ENCODE data around the gene CRTC1. TPM values are rescaled to one million over a fixed set of nuclear protein-coding genes. Genes with fewer than 3 reads are reported as not detected.

The CRTC1 gene
- total and polyA plus RNA-seq, 2 of the 13 experiments (the other 11 are each of a cell fraction or from before 2014, with no cell fraction given), result 2.0 to 2.7 TPM

DNA sequence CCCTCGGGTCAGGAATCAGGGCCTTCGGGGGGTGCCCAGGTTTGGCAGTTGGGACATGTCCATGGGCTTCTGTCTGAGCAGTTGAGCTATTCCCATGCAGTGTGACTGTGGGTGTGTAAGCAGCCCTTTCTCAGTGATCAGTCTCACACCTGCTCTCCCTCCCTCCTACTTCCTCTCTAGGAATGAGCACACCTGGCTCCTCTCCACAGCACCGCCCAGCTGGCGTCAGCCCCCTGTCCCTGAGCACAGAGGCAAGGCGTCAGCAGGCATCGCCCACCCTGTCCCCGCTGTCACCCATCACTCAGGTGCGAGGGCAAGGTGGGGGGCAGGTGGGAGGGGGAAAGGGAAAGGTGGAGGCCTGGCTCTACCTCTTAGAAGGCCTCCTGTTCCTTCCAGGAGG, 81.7 kb downstream of the CRTC1 start:
- no peaks in the 10 kb centered on the region for H3K27me3 ChIP-seq (ENCODE audit: control insufficient read depth in 1 of 2, insufficient read depth in 2 of 2, low read length in 2 of 2)
- no peaks in the 10 kb centered on the region for H3K79me2 ChIP-seq (ENCODE audit: insufficient read depth, low read length)
- H4K20me1 ChIP-seq (ENCODE audit: insufficient read depth, low read length), result no peaks in the 10 kb centered on the region
- no peak overlapping the region for H3K4me3 ChIP-seq (replicated peaks in 1 of 3; ENCODE audit: insufficient read depth in 1 of 3, low read depth in 2 of 3, low read length in 3 of 3)
- 95% methylated on average over 6 of the region's 8 CpGs for WGBS (ENCODE audit: low lambda C conversion rate)
- DNase-seq (ENCODE audit: low spot score), result no peak
- H3K36me3 ChIP-seq (replicated peaks in 1 of 2; ENCODE audit: control insufficient read depth in 1 of 2, insufficient read depth in 2 of 2, low read length in 2 of 2), result no peaks in the 10 kb centered on the region
- peaks cover 16% of the 10 kb centered on the region for H3K4me1 ChIP-seq (ENCODE audit: insufficient read depth, low read length)
- H3K9ac ChIP-seq (ENCODE audit: insufficient read depth, low read depth, low read length), result no peak overlapping the region
- intact Hi-C loops (cut with micrococcal nuclease; ENCODE audit: unreplicated experiment) (no loop called here), in situ Hi-C loops (cut with HindIII; ENCODE audit: extremely low pct_ligation_motif_present, low pct_unique_long_range_greater_than_20kb) (no loop called here)
- POLR2A ChIA-PET, result no interaction called here
- no peak overlapping the region for H3K27ac ChIP-seq (ENCODE audit: extremely low read length, insufficient read depth, low read length)
- ATAC-seq, result no peak
- CTCF ChIA-PET (ENCODE audit: low intra/inter-chr PET ratio, low total read pairs), result no interaction called here
- no peak overlapping the region for H2AFZ ChIP-seq (ENCODE audit: low read length)
- no peak for FAIRE-seq
- no peaks in the 10 kb centered on the region for H3K9me3 ChIP-seq (ENCODE audit: low read length)
- TF ChIP-seq, protein P1, sequence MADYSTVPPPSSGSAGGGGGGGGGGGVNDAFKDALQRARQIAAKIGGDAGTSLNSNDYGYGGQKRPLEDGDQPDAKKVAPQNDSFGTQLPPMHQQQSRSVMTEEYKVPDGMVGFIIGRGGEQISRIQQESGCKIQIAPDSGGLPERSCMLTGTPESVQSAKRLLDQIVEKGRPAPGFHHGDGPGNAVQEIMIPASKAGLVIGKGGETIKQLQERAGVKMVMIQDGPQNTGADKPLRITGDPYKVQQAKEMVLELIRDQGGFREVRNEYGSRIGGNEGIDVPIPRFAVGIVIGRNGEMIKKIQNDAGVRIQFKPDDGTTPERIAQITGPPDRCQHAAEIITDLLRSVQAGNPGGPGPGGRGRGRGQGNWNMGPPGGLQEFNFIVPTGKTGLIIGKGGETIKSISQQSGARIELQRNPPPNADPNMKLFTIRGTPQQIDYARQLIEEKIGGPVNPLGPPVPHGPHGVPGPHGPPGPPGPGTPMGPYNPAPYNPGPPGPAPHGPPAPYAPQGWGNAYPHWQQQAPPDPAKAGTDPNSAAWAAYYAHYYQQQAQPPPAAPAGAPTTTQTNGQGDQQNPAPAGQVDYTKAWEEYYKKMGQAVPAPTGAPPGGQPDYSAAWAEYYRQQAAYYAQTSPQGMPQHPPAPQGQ (CRISPR knock-in tag; IDR thresholded peaks at IDR 0.05; ENCODE audit: borderline replicate concordance), result no peak
- peak; percentile 15 for TF ChIP-seq AGO1 (IDR thresholded peaks at IDR 0.05; ENCODE audit: low read depth, low read length, poor library complexity, severe bottlenecking)
- TF ChIP-seq SKI (IDR thresholded peaks at IDR 0.05; ENCODE audit: partially characterized antibody), result no peak
- no peak overlapping the region for H3K4me2 ChIP-seq (ENCODE audit: low read depth, low read length)
- no TSS peak for BruUV-seq (replicated peaks)

DNA sequence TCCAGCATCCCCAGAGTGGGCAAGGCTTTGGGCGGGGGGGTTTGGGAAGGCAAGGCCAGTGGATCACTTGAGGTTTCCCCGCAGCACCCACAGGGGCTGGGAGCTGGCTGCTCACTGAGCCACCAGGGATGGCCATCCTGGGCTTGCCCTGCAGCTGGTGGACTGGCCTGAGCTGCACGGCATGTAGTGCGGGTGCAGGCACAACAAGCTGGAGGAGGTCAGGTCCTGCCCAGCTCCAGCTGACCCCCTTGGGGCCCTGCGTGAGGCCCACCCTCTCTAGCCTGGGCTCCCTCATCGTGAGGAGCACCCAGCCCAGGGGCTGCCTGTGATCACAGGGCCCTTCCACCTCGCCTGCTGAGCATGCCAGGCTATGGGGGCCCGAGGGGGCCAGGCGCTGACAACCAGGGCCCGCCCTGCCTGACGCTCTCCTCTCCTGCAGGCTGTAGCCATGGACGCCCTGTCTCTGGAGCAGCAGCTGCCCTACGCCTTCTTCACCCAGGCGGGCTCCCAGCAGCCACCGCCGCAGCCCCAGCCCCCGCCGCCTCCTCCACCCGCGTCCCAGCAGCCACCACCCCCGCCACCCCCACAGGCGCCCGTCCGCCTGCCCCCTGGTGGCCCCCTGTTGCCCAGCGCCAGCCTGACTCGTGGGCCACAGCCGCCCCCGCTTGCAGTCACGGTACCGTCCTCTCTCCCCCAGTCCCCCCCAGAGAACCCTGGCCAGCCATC, 84.7 kb downstream of the CRTC1 start:
- in situ Hi-C loops (cut with HindIII; ENCODE audit: extremely low pct_ligation_motif_present, low pct_unique_long_range_greater_than_20kb) (no loop called here), intact Hi-C loops (cut with micrococcal nuclease; ENCODE audit: unreplicated experiment) (no loop called here)
- POLR2A ChIA-PET, result interaction anchor here (1.2 kb wide), 1 partner anchor 72 kb away, joined by 3 read pairs; no protein-coding TSS in a partner anchor
- no peaks in the 10 kb centered on the region for H3K36me3 ChIP-seq (replicated peaks in 1 of 2; ENCODE audit: control insufficient read depth in 1 of 2, insufficient read depth in 2 of 2, low read length in 2 of 2)
- no peak for TF ChIP-seq HMG20A (CRISPR knock-in tag; IDR thresholded peaks at IDR 0.05; ENCODE audit: borderline replicate concordance)
- TF ChIP-seq, protein P2, sequence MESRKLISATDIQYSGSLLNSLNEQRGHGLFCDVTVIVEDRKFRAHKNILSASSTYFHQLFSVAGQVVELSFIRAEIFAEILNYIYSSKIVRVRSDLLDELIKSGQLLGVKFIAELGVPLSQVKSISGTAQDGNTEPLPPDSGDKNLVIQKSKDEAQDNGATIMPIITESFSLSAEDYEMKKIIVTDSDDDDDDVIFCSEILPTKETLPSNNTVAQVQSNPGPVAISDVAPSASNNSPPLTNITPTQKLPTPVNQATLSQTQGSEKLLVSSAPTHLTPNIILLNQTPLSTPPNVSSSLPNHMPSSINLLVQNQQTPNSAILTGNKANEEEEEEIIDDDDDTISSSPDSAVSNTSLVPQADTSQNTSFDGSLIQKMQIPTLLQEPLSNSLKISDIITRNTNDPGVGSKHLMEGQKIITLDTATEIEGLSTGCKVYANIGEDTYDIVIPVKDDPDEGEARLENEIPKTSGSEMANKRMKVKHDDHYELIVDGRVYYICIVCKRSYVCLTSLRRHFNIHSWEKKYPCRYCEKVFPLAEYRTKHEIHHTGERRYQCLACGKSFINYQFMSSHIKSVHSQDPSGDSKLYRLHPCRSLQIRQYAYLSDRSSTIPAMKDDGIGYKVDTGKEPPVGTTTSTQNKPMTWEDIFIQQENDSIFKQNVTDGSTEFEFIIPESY (CRISPR knock-in tag; IDR thresholded peaks at IDR 0.05), result peak; percentile 81
- CTCF ChIA-PET (ENCODE audit: low intra/inter-chr PET ratio, low total read pairs), result no interaction called here
- no peak overlapping the region for H3K4me2 ChIP-seq (ENCODE audit: low read depth, low read length)
- H4K20me1 ChIP-seq (ENCODE audit: insufficient read depth, low read length), result no peaks in the 10 kb centered on the region
- no peak for FAIRE-seq
- WGBS (ENCODE audit: low lambda C conversion rate), result 90% methylated on average over 25 of the region's 30 CpGs
- no peak overlapping the region for H2AFZ ChIP-seq (ENCODE audit: low read length)
- no peaks in the 10 kb centered on the region for H3K27me3 ChIP-seq (ENCODE audit: control insufficient read depth in 1 of 2, insufficient read depth in 2 of 2, low read length in 2 of 2)
- H3K9me3 ChIP-seq (ENCODE audit: low read length), result no peaks in the 10 kb centered on the region
- no peak for DNase-seq (ENCODE audit: low spot score)
- BruUV-seq (replicated peaks), result no TSS peak
- H3K9ac ChIP-seq (ENCODE audit: insufficient read depth, low read depth, low read length), result no peak overlapping the region
- no peak overlapping the region for H3K27ac ChIP-seq (ENCODE audit: extremely low read length, insufficient read depth, low read length)
- ATAC-seq, result peak; percentile 3; the same call in 1 of the 3 replicates
- no peak overlapping the region for H3K4me3 ChIP-seq (replicated peaks in 1 of 3; ENCODE audit: insufficient read depth in 1 of 3, low read depth in 2 of 3, low read length in 3 of 3)
- no peaks in the 10 kb centered on the region for H3K79me2 ChIP-seq (ENCODE audit: insufficient read depth, low read length)
- H3K4me1 ChIP-seq (ENCODE audit: insufficient read depth, low read length), result peaks cover 1% of the 10 kb centered on the region; the same call in 1 of the 2 replicates

Data from HepG2 (cell line).